SJCRH30 (cell line): ENCODE measurements around the gene KCNC3. TPM values are rescaled to one million over a fixed set of nuclear protein-coding genes. Genes with fewer than 3 reads are reported as not detected.
"Not testable (repeated sequence)": the region's sequence is repeated elsewhere in the genome, so short reads cannot be mapped to it uniquely, and the experiment has no call there.

ENCODE experiments used
- DNase-seq, 2 experiments: peaks; one replicate each; pipeline ENCODE4 v3.0.0-alpha.2; 2015 to 2020
- H3K27ac ChIP-seq: fragments of 250-450 bp; sonication (Bioruptor Pico); 2 replicates; pipeline ENCODE4 v1.5.1; 2020; ENCODE audit warnings: mild to moderate bottlenecking, moderate library complexity
- H3K27me3 ChIP-seq: fragments of 250-450 bp; sonication (Bioruptor Pico); 2 replicates; pipeline ENCODE4 v1.5.1; 2020; ENCODE audit warnings: mild to moderate bottlenecking, moderate library complexity
- H3K36me3 ChIP-seq: fragments of 250-450 bp; sonication (Bioruptor Pico); 2 replicates; pipeline ENCODE4 v1.5.1; 2020; ENCODE audit warnings: mild to moderate bottlenecking, moderate library complexity
- H3K4me1 ChIP-seq: fragments of 250-450 bp; sonication (Bioruptor Pico); 2 replicates; pipeline ENCODE4 v1.5.1; 2020; ENCODE audit warnings: mild to moderate bottlenecking, moderate library complexity
- H3K4me3 ChIP-seq: fragments of 250-450 bp; sonication (Bioruptor Pico); 2 replicates; pipeline ENCODE4 v1.5.1; 2020; ENCODE audit warnings: mild to moderate bottlenecking, moderate library complexity
- H3K9me3 ChIP-seq: fragments of 250-450 bp; sonication (Bioruptor Pico); replicated peaks from 2 replicates; pipeline ENCODE4 v1.5.1; 2020; ENCODE audit warnings: mild to moderate bottlenecking, moderate library complexity
- total RNA-seq: library from RNA; depleted of rRNA; stranded (reverse); fragments of >200 nt; shearing (Covaris generic); gene quantifications from 2 replicates; pipeline ENCODE4 v1.2.3, GENCODE V29; 2014

The KCNC3 gene
- total RNA-seq, 1 experiment from 2014 or later, result 1.2 TPM

DNA sequence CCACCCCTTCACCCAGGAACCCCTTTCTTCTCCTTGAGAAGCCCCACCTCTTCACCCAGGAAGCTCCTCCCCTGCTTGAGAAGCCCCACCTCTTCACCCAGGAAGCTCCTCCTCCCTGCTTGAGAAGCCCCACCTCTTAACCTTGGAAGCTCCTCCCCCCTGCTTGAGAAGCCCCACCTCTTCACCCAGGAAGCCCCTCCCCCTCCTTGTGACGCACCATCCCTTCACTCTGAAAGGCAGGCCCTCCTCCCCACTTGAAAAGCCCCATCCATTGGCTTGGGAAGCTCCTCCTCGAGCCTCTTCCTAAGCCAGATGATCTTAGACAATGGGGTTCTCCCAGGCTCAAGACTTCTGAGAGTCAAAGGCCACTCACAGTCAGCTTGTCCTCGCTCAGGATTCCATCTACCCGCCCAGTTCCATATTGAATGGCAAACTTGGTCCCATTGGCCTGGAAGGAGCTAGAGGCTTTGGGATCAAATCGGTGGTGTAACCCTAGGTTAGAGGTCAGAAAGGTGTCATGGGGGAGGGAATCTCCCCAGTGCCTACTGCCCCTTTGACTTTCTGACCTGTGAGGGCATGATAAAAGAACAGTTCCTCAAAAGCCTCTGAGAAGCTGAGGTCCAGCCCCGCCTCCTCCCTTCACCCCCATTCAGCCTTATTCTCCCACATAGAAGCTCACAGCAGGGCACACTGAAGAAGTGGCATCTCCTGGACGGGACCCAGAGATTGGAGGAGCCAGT, 32.3 kb upstream of the KCNC3 start:
- H3K9me3 ChIP-seq, result no peaks in the 10 kb centered on the region
- no peaks in the 10 kb centered on the region for H3K36me3 ChIP-seq
- H3K4me3 ChIP-seq, result no peak overlapping the region
- peak in 1 of 2 experiments; percentile 30 for DNase-seq
- no peaks in the 10 kb centered on the region for H3K4me1 ChIP-seq
- no peak overlapping the region for H3K27ac ChIP-seq
- H3K27me3 ChIP-seq, result 0 out of 2 replicates have a peak, but pooled peaks cover 3% of the 10 kb centered on the region

GRCh38 chr19:50359328-50359818, 30.2 kb upstream of the KCNC3 start:
- no peak for DNase-seq
- Histone ChIP-seq H3K4me3 (no peak overlapping the region), H3K4me1 (no peaks in the 10 kb centered on the region), H3K36me3 (no peaks in the 10 kb centered on the region), H3K27ac (no peak overlapping the region), H3K9me3 (no peaks in the 10 kb centered on the region), H3K27me3 (0 out of 2 replicates have a peak, but pooled peaks cover 3% of the 10 kb centered on the region)

GRCh38 chr19:50358483-50359327, 29.5 kb upstream of the KCNC3 start:
- Histone ChIP-seq H3K4me1 (no peaks in the 10 kb centered on the region), H3K27me3 (0 out of 2 replicates have a peak, but pooled peaks cover 3% of the 10 kb centered on the region), H3K9me3 (no peaks in the 10 kb centered on the region), H3K27ac (no peak overlapping the region), H3K4me3 (peak overlapping the region; percentile 46), H3K36me3 (no peaks in the 10 kb centered on the region)
- DNase-seq, result peak; percentile 54 to 64

DNA sequence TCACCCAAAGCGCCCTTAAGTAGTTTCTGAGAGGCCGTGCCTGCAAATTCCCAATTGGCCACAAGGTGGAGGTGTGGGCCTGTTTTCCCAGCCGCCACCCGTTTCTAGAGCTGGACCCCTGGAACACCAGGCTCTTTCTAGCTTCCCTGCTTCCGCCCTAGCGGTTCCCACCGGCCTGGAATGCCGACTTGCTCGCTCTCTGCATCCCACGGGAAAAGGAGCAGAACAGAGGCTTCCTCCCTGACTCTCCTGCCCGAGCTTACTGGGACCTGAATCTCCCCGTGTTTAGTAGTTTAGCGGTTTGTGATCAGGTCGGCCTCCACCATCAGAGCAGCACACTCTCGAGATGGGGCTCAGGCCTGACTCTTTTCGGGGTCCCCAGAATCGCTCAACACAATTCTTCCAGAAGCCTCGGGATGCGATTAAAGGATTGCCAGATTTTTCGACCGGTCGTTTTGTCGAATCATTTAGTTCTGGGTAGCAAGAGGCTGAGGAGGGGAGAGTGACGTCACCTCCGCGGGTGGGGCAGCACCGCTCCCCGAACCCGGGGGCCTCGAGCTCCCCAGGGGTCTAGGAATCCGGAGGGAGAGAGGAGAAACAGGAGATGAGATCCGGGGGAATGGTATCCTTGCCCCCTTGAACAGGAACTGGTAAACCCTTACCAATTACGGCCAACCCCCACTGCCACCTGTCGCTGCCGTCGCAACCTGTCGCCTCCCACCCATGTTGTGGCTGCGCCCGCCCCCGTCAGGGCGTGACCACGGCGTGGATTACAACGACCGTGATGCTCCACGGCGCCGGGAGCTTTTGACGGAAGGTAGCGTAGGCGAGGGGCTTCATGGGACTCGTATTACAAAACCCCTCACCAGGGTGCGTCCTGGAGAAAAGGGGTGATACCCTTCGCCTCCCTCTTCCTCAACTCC, 28.3 kb upstream of the KCNC3 start:
- Histone ChIP-seq H3K9me3 (no peaks in the 10 kb centered on the region), H3K36me3 (no peaks in the 10 kb centered on the region), H3K27ac (peak overlapping the region; percentile 46), H3K4me1 (no peaks in the 10 kb centered on the region), H3K4me3 (peak overlapping the region; percentile 46), H3K27me3 (no peaks in the 10 kb centered on the region)
- DNase-seq, result peak; percentile 85 to 90

- Histone ChIP-seq H3K27me3 (no peaks in the 10 kb centered on the region), H3K9me3 (no peaks in the 10 kb centered on the region), H3K27ac (no peak overlapping the region), H3K4me1 (no peaks in the 10 kb centered on the region), H3K36me3 (no peaks in the 10 kb centered on the region), H3K4me3 (no peak overlapping the region)
- no peak for DNase-seq
Measured at GRCh38 chr19:50356691-50357177, 27.6 kb upstream of the KCNC3 start.

- H3K27ac ChIP-seq, DNase-seq, H3K36me3 ChIP-seq, H3K4me1 ChIP-seq, H3K9me3 ChIP-seq, H3K27me3 ChIP-seq, H3K4me3 ChIP-seq: not testable (repeated sequence)
Measured at GRCh38 chr19:50353487-50353880, 24.3 kb upstream of the KCNC3 start.

DNA sequence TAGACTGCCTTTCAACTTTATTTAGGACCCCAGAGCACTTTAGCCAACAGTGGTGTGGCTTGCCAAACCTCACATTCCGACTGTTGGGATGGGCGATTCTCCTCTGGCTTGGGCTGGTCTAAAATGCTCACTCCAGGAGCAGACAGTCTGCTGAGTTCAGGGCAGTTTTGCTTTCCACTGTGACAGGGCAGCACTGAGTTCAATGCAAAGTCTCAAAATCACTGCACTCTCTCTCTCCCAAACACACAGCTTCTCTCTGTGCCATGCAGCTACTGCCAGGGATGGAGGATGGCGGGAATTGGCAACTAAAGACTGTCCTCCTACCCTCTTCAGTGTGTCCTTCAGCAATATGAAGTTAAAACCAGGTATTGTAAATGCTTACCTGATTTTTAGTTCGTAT, 23.1 kb upstream of the KCNC3 start:
- DNase-seq, result no peak
- H3K27ac ChIP-seq, result no peak overlapping the region
- H3K27me3 ChIP-seq, result no peaks in the 10 kb centered on the region
- no peaks in the 10 kb centered on the region for H3K36me3 ChIP-seq
- H3K4me1 ChIP-seq, result peaks cover 6% of the 10 kb centered on the region
- no peak overlapping the region for H3K4me3 ChIP-seq
- H3K9me3 ChIP-seq, result no peaks in the 10 kb centered on the region

- no peaks in the 10 kb centered on the region for H3K27me3 ChIP-seq
- DNase-seq, result peak in 1 of 2 experiments; percentile 60
- peaks cover 6% of the 10 kb centered on the region for H3K4me1 ChIP-seq
- H3K36me3 ChIP-seq, result no peaks in the 10 kb centered on the region
- no peak overlapping the region; the same call in 1 of the 2 replicates for H3K27ac ChIP-seq
- H3K9me3 ChIP-seq, result no peaks in the 10 kb centered on the region; the same call in 1 of the 2 replicates
- H3K4me3 ChIP-seq, result peak overlapping the region; percentile 26
Measured at GRCh38 chr19:50349277-50350057, 20.3 kb upstream of the KCNC3 start.

- not testable (repeated sequence) for H3K4me3 ChIP-seq, H3K4me1 ChIP-seq, H3K27me3 ChIP-seq, DNase-seq, H3K27ac ChIP-seq, H3K9me3 ChIP-seq, H3K36me3 ChIP-seq
Measured at GRCh38 chr19:50347089-50347581, 18.0 kb upstream of the KCNC3 start.

DNA sequence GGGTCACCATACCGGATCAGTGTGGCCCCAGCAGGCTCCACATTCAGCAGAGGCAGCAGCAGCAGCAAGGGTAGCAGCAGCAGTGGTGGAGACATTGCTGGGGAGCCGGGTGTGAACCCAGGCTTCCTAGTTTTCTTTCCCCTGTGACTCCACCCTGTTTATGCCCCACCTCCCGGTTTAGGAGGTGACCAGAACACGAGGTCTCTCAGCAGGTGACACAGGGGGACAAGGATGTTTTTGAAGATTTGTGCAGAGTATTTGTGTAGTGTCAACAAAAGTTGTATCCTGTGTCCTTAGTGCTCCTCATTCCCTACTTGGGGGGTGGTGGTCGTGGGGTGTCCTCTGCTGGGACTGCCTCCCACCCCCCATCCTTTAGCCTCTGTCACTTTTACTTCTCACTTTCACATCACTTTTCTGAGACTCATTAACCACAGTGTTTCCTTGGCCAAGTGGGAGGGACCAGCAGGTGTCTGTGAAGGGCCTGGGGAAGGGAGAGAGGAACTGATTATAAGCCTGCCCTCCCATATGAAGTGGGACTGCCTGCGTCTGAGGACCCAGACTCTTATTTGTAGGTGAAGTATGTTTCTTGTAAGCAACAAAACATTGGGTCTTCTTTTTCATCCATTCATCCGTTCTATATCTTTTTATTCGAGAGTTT, 15.6 kb upstream of the KCNC3 start:
- DNase-seq, result no peak
- H3K4me3 ChIP-seq, result no peak overlapping the region
- H3K9me3 ChIP-seq, result no peaks in the 10 kb centered on the region; the same call in 1 of the 2 replicates
- H3K4me1 ChIP-seq, result peaks cover under 1% of the 10 kb centered on the region; the same call in 1 of the 2 replicates
- no peaks in the 10 kb centered on the region for H3K36me3 ChIP-seq
- no peaks in the 10 kb centered on the region for H3K27me3 ChIP-seq
- no peak overlapping the region for H3K27ac ChIP-seq

DNA sequence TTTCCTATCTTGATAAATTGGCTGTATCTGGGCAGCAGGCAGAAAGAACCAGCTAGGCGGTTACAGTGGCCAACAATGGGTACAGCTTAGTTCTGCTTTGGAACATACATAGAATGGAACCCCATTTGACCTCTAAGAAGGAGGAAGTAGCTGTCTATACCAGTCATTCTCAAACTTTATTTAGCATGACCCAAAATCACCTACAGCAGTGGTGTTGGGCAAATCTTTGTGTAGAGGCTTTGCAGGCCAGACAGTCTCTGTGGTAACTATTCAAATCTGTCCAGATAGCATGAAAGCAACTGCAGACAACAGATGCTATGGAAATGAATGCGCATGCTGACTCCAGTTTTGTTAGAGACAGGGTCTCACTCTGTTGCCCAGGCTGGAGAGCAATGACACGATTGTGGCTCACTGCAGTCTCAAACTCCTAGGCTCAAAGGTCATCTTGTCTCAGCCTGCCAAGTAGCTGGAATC, 12.0 kb upstream of the KCNC3 start:
- H3K27ac ChIP-seq, result no peak overlapping the region
- no peaks in the 10 kb centered on the region for H3K4me1 ChIP-seq
- no peaks in the 10 kb centered on the region for H3K36me3 ChIP-seq
- no peaks in the 10 kb centered on the region for H3K27me3 ChIP-seq
- H3K9me3 ChIP-seq, result no peaks in the 10 kb centered on the region; the same call in 1 of the 2 replicates
- no peak overlapping the region for H3K4me3 ChIP-seq
- no peak for DNase-seq

GRCh38 chr19:50340331-50340730, 11.2 kb upstream of the KCNC3 start:
- H3K27ac ChIP-seq, result no peak overlapping the region
- DNase-seq, result no peak
- H3K9me3 ChIP-seq, result no peaks in the 10 kb centered on the region; the same call in 1 of the 2 replicates
- H3K27me3 ChIP-seq, result no peaks in the 10 kb centered on the region
- no peaks in the 10 kb centered on the region for H3K36me3 ChIP-seq
- no peaks in the 10 kb centered on the region for H3K4me1 ChIP-seq
- H3K4me3 ChIP-seq, result no peak overlapping the region

GRCh38 chr19:50337031-50337430, 7.9 kb upstream of the KCNC3 start:
- H3K27ac ChIP-seq, H3K4me1 ChIP-seq: not testable (repeated sequence)

More at GRCh38 chr19:50337031-50337430, 7.9 kb upstream of the KCNC3 start:
- H3K36me3 ChIP-seq, DNase-seq, H3K9me3 ChIP-seq, H3K27me3 ChIP-seq, H3K4me3 ChIP-seq: not testable (repeated sequence)
